Neuron (in vitro differentiated cells): ENCODE results near the gene DTD1.

Experiments
- H2AFZ ChIP-seq: one replicate; pipeline ENCODE4 v1.6.1; 2013; ENCODE audit warnings: low read depth, mild to moderate bottlenecking, inconsistent platforms, low read length, moderate library complexity
- H3K27me3 ChIP-seq: one replicate; pipeline ENCODE4 v1.6.1; 2013; ENCODE audit warnings: low read length; ENCODE audit not compliant: insufficient read depth
- H3K36me3 ChIP-seq: one replicate; pipeline ENCODE4 v1.6.1; 2013; ENCODE audit warnings: low read length; ENCODE audit not compliant: insufficient read depth
- H3K4me1 ChIP-seq: one replicate; pipeline ENCODE4 v1.6.1; 2013; ENCODE audit warnings: low read length; ENCODE audit not compliant: insufficient read depth
- H3K4me3 ChIP-seq: 2 replicates; pipeline ENCODE4 v1.5.1; 2013; ENCODE audit warnings: mild to moderate bottlenecking, low read length, moderate library complexity
- H3K9me3 ChIP-seq: one replicate; pipeline ENCODE4 v1.6.1; 2013; ENCODE audit warnings: low read length

DTD1 gene

DNA sequence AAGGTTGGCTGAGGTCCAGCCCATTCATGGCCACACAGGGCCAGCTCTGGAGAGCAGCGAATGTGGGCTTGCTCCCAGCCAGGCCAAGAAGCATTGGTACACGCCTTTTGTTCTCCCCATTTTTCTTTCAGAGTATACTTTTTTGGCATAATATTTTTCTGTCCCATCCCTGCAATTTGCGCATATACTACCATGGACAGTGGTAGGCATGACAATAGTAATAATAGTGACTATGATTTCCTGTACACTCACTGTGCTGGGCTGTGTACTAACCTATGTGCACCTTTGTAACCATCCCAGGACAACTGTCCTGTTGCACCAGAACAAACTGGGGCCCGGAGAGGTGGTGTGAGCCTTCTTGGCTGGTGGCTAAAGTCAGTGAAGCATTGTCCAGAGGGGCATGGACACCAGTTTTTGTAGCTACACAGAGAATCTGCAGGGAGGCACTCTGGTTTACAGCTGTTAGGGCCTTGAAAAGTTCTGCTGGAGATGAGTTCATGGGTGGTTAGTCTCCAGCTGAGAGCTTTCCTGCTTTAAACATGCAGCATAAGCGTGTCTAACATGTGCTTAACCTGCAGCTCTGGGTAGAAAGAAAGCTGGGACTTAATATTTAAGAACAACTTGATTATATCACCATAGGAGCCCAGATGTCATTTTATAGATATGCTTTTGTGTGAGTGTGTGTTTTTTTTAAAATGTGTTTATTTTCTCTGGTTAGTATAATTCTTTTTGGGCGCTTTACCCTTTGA, 38.2 kb downstream of the DTD1 start:
- H2AFZ ChIP-seq = no peak overlapping the region

GRCh38 chr20:18628330-18628920, 40.6 kb downstream of the DTD1 start:
- peaks cover 2% of the 10 kb centered on the region for H3K9me3 ChIP-seq
- peaks cover 6% of the 10 kb centered on the region for H3K4me1 ChIP-seq
- H2AFZ ChIP-seq = no peak overlapping the region
- H3K27me3 ChIP-seq = no peaks in the 10 kb centered on the region
- H3K36me3 ChIP-seq = peaks cover 5% of the 10 kb centered on the region
- no peak overlapping the region for H3K4me3 ChIP-seq

More for the DNA sequence above, 38.2 kb downstream of the DTD1 start:
- H3K4me3 ChIP-seq = no peak overlapping the region
- H3K4me1 ChIP-seq = no peaks in the 10 kb centered on the region
- peaks cover 5% of the 10 kb centered on the region for H3K36me3 ChIP-seq
- H3K9me3 ChIP-seq = peaks cover 2% of the 10 kb centered on the region
- no peaks in the 10 kb centered on the region for H3K27me3 ChIP-seq

- no peak overlapping the region for H2AFZ ChIP-seq
- no peaks in the 10 kb centered on the region for H3K27me3 ChIP-seq
- H3K4me3 ChIP-seq = no peak overlapping the region
- peaks cover 10% of the 10 kb centered on the region for H3K4me1 ChIP-seq
- H3K9me3 ChIP-seq = no peaks in the 10 kb centered on the region
- peaks cover 5% of the 10 kb centered on the region for H3K36me3 ChIP-seq
Measured at GRCh38 chr20:18632196-18632789, 44.4 kb downstream of the DTD1 start.

GRCh38 chr20:18633411-18633810, 45.6 kb downstream of the DTD1 start:
- peaks cover 10% of the 10 kb centered on the region for H3K4me1 ChIP-seq

GRCh38 chr20:18634501-18634900, 46.6 kb downstream of the DTD1 start:
- no peaks in the 10 kb centered on the region for H3K9me3 ChIP-seq
- no peak overlapping the region for H2AFZ ChIP-seq
- H3K4me1 ChIP-seq = peaks cover 12% of the 10 kb centered on the region
- no peaks in the 10 kb centered on the region for H3K36me3 ChIP-seq
- H3K4me3 ChIP-seq = no peak overlapping the region
- H3K27me3 ChIP-seq = no peaks in the 10 kb centered on the region

More at GRCh38 chr20:18633411-18633810, 45.6 kb downstream of the DTD1 start:
- no peaks in the 10 kb centered on the region for H3K9me3 ChIP-seq
- peaks cover under 1% of the 10 kb centered on the region for H3K36me3 ChIP-seq
- no peak overlapping the region for H2AFZ ChIP-seq
- no peaks in the 10 kb centered on the region for H3K27me3 ChIP-seq
- no peak overlapping the region for H3K4me3 ChIP-seq

DNA sequence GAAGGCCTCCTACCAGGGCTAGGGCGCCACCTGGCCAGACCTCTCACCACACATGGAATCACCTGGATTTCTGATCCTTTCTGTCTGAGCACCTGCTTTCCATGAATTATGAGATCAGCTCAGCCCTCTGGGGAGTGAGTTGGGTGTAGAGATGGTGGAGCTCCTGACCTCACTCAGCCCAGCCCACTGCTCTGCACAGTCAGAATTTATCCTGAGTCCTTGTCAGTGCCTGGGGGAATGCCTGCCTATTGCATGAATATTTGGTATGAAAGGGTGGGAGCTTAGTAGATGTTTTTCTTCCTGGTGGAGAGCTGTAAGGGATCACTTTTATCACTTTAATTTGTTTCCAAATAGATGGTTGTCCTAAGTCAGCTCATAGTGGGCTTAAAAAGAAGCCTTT, 47.5 kb downstream of the DTD1 start:
- Histone ChIP-seq H3K4me3 (no peak overlapping the region), H3K27me3 (no peaks in the 10 kb centered on the region), H3K9me3 (no peaks in the 10 kb centered on the region), H3K4me1 (peaks cover 15% of the 10 kb centered on the region), H3K36me3 (no peaks in the 10 kb centered on the region), H2AFZ (no peak overlapping the region)

GRCh38 chr20:18637224-18637623, 49.4 kb downstream of the DTD1 start:
- Histone ChIP-seq H3K4me3 (no peak overlapping the region), H3K9me3 (no peaks in the 10 kb centered on the region), H3K36me3 (no peaks in the 10 kb centered on the region), H2AFZ (no peak overlapping the region), H3K4me1 (peaks cover 15% of the 10 kb centered on the region), H3K27me3 (no peaks in the 10 kb centered on the region)

DNA sequence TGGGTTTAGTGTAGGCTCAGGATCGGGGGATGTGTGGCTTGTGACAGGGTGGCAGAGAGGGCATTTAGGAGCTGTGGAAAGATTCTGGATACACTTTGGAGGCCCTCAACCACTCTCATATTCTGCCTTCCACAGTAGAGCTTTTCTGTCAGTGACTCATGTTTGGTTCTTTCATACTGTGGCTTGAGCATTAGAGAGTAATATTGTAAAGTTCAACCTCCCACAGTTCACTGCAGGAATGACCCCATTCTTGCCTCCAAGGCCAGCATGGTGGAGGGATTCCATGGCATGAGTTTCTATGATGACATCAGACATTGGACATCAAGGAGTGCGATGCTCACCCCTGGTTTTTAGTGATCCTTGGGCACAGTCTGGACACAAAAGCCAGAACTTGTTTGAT, 50.9 kb downstream of the DTD1 start:
- peaks cover 6% of the 10 kb centered on the region for H3K4me1 ChIP-seq
- H3K27me3 ChIP-seq = no peaks in the 10 kb centered on the region
- no peaks in the 10 kb centered on the region for H3K36me3 ChIP-seq
- H2AFZ ChIP-seq = no peak overlapping the region
- H3K9me3 ChIP-seq = no peaks in the 10 kb centered on the region
- H3K4me3 ChIP-seq = no peak overlapping the region

GRCh38 chr20:18639501-18639979, 51.7 kb downstream of the DTD1 start:
- Histone ChIP-seq H3K27me3 (no peaks in the 10 kb centered on the region), H3K36me3 (no peaks in the 10 kb centered on the region), H2AFZ (no peak overlapping the region), H3K4me1 (peaks cover 5% of the 10 kb centered on the region), H3K9me3 (no peaks in the 10 kb centered on the region), H3K4me3 (no peak overlapping the region)

DNA sequence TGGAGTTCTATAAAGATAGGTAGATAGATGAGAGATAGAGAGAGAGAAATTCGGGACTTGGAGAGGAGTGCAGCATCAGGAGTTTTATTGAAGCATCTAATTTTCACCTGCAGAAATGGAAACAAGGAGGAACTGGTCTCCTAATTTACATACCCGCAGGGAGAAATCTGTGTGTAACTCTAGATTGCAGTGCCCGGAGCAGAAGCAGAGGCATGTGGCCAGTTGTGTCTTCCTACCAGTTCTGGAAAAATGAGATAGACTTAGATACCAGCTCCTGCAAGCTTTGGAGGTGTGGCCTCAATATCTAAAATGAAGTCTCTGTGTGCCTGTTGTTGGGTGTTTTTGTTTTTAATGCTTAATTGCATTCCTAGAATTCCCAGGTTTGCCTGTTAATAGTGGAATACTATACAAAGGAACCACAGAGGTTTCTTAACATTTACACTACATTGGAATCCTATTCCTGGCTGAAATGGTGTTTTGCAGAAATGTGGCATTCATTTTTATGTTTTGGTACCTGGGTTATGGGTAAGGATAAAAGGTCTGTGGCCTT, 57.4 kb downstream of the DTD1 start:
- Histone ChIP-seq H3K4me1 (peaks cover 15% of the 10 kb centered on the region), H3K4me3 (no peak overlapping the region), H2AFZ (no peak overlapping the region), H3K36me3 (no peaks in the 10 kb centered on the region), H3K27me3 (no peaks in the 10 kb centered on the region), H3K9me3 (no peaks in the 10 kb centered on the region)

- Histone ChIP-seq H3K9me3 (no peaks in the 10 kb centered on the region), H2AFZ (no peak overlapping the region), H3K4me1 (peaks cover 15% of the 10 kb centered on the region), H3K27me3 (no peaks in the 10 kb centered on the region), H3K4me3 (no peak overlapping the region), H3K36me3 (no peaks in the 10 kb centered on the region)
Measured at GRCh38 chr20:18645851-18646250, 58.0 kb downstream of the DTD1 start.

DNA sequence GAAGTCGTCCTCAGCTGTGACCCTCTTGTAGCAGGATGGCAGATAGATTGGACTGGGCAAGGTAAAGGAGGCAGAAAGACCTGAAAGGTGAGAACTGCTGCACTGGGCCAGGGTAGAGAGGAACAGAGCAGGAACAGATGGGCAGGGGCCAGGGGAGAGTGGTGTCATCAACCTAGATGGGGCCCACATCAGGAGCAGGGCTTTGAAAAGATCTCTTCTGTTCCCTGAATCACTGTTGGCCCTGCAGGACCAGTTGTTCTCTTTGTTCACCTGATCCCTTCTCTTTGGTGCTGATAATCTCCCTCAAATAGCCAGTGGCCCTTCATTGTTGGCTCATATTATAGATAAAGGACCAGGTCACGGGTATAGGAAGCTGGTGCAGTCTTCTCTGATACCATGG, 59.9 kb downstream of the DTD1 start:
- H3K36me3 ChIP-seq = no peaks in the 10 kb centered on the region
- no peaks in the 10 kb centered on the region for H3K9me3 ChIP-seq
- H3K27me3 ChIP-seq = no peaks in the 10 kb centered on the region
- H3K4me1 ChIP-seq = peaks cover 15% of the 10 kb centered on the region
- H2AFZ ChIP-seq = no peak overlapping the region
- H3K4me3 ChIP-seq = no peak overlapping the region

- H3K27me3 ChIP-seq = no peaks in the 10 kb centered on the region
- peaks cover 15% of the 10 kb centered on the region for H3K4me1 ChIP-seq
- H3K9me3 ChIP-seq = no peaks in the 10 kb centered on the region
- no peak overlapping the region for H3K4me3 ChIP-seq
- H3K36me3 ChIP-seq = no peaks in the 10 kb centered on the region
- H2AFZ ChIP-seq = no peak overlapping the region
Measured at GRCh38 chr20:18650224-18650623, 62.4 kb downstream of the DTD1 start.
